K562 (cell line): ENCODE data around the gene MOCS3. TPM values are rescaled to one million over a fixed set of nuclear protein-coding genes. Genes with fewer than 3 reads are reported as not detected.
"Not testable (repeated sequence)": the region's sequence is repeated elsewhere in the genome, so short reads cannot be mapped to it uniquely, and the experiment has no call there.

ENCODE experiments used
- ATAC-seq: fragments of 200-7000 bp; cut with Tn5 transposase; 3 replicates; pipeline ENCODE4 v1.9.1; 2020; ENCODE audit warnings: moderate library complexity
- BruUV-seq: library from RNA; stranded (reverse); fragments of 400-500 nt; replicated peaks from 2 replicates; lab custom pipeline; 2021; lab: Mats Ljungman, UMichigan
- CTCF ChIA-PET: fragments of 300-600 bp; formaldehyde crosslinking; extraction: SDS; loops from one replicate; lab custom pipeline; 2021; ENCODE audit warnings: low intra/inter-chr PET ratio; lab: Yijun Ruan, JAX
- POLR2A ChIA-PET: fragments of 300-600, 350-650 bp; sonication (Branson Sonifier 250); formaldehyde crosslinking; extraction: SDS; loops from one replicate; lab custom pipeline; 2021; ENCODE audit warnings: antibody characterized with exemption, inconsistent platforms; lab: Yijun Ruan, JAX
- DNase-seq, 4 experiments: peaks; one replicate each; pipeline versions ENCODE4 v3.0.0 to v3.0.0-alpha.2; 2011 to 2018; ENCODE audit warnings: low spot score in 3 of 4, mixed read lengths in 3 of 4; ENCODE audit errors: extremely low read depth in 1 of 4
- FAIRE-seq: peaks from 2 replicates; lab custom pipeline; 2011; peaks lifted over from hg19 to GRCh38; lab: Jason Lieb, UNC
- H2AFZ ChIP-seq: 2 replicates; pipeline ENCODE4 v1.6.0; 2011; ENCODE audit warnings: low read depth, low read length, control low read depth, inconsistent platforms
- H3K27ac ChIP-seq: fragments of 200-600 bp; 3 replicates; pipeline ENCODE4 v1.8.0; 2011; ENCODE audit warnings: low read depth, mild to moderate bottlenecking, control low read depth, inconsistent platforms, low read length, moderate library complexity, mixed read lengths; ENCODE audit errors: extremely low read depth
- H3K27me3 ChIP-seq, 2 experiments: fragments of 300-600 bp in 1 of 2; 2 replicates in 1 of 2; 3 replicates in 1 of 2; pipeline versions ENCODE4 v1.6.0 to v1.8.0; 2011; ENCODE audit warnings: inconsistent platforms in 2 of 2, low read length in 2 of 2, mild to moderate bottlenecking in 1 of 2, mixed read lengths in 1 of 2, moderate library complexity in 1 of 2; ENCODE audit not compliant: control insufficient read depth in 2 of 2, insufficient read depth in 2 of 2
- H3K36me3 ChIP-seq: fragments of 300-600 bp; 3 replicates; pipeline ENCODE4 v1.8.0; 2011; ENCODE audit warnings: mild to moderate bottlenecking, low read length, inconsistent platforms; ENCODE audit not compliant: control insufficient read depth, insufficient read depth
- H3K4me1 ChIP-seq, 2 experiments: fragments of 200-600 bp in 1 of 2; replicated peaks in 1 of 2; 2 replicates in 1 of 2; 3 replicates in 1 of 2; pipeline versions ENCODE4 v1.5.1 to v1.8.0; 2011; ENCODE audit warnings: inconsistent platforms in 2 of 2, low read length in 2 of 2, mild to moderate bottlenecking in 1 of 2, mixed read lengths in 1 of 2, moderate library complexity in 1 of 2; ENCODE audit not compliant: control insufficient read depth in 2 of 2, insufficient read depth in 2 of 2
- H3K4me2 ChIP-seq: 2 replicates; pipeline ENCODE4 v1.6.1; 2011; ENCODE audit warnings: low read length, control low read depth, inconsistent platforms, mixed read lengths; ENCODE audit not compliant: insufficient read depth
- H3K4me3 ChIP-seq: fragments of 200-600 bp; sonication (generic), shearing (Covaris generic); 2 replicates; pipeline ENCODE4 v1.5.1; 2016; ENCODE audit warnings: control low read depth, inconsistent platforms
- H3K79me2 ChIP-seq: fragments of 200-600 bp; 3 replicates; pipeline ENCODE4 v1.8.0; 2011; ENCODE audit warnings: low read length, inconsistent platforms; ENCODE audit not compliant: control insufficient read depth, insufficient read depth
- H3K9ac ChIP-seq, 2 experiments: 2 replicates each; pipeline versions ENCODE4 v1.6.0 to v1.6.1; 2011; ENCODE audit warnings: low read depth in 2 of 2, low read length in 2 of 2, control low read depth in 1 of 2, inconsistent platforms in 1 of 2, mild to moderate bottlenecking in 1 of 2, mixed read lengths in 1 of 2; ENCODE audit not compliant: insufficient read depth in 1 of 2
- H3K9me1 ChIP-seq: one replicate; pipeline ENCODE4 v1.6.0; 2011; ENCODE audit warnings: inconsistent platforms, mild to moderate bottlenecking, low read length, moderate library complexity; ENCODE audit not compliant: control insufficient read depth, insufficient read depth
- H3K9me3 ChIP-seq: replicated peaks from 2 replicates; pipeline ENCODE4 v1.5.1; 2011; ENCODE audit warnings: low read depth, low read length, inconsistent platforms; ENCODE audit not compliant: control insufficient read depth, insufficient read depth
- H4K20me1 ChIP-seq: replicated peaks from 2 replicates; pipeline ENCODE4 v1.6.1; 2011; ENCODE audit warnings: low read length, inconsistent platforms, mixed read lengths; ENCODE audit not compliant: control insufficient read depth, insufficient read depth
- ARID1B ChIP-seq: fragments of 450-650 bp; IDR thresholded peaks from 2 replicates; pipeline ENCODE4 v1.6.1; 2016; ENCODE audit warnings: antibody characterized with exemption, mild to moderate bottlenecking, inconsistent platforms
- CEBPB ChIP-seq: fragments of 450-650 bp; IDR thresholded peaks from 2 replicates; pipeline ENCODE4 v1.6.1; 2016; ENCODE audit warnings: missing genetic modification characterization, missing compliant biosample characterization
- FOXJ2 ChIP-seq: fragments of 200-800 bp; sonication (Bioruptor generic); IDR thresholded peaks from 2 replicates; pipeline ENCODE4 v1.6.1; 2016; ENCODE audit warnings: missing genetic modification characterization, missing compliant biosample characterization
- ZFP1 ChIP-seq: fragments of 450-650 bp; formaldehyde crosslinking; IDR thresholded peaks from 2 replicates; pipeline ENCODE4 v1.4.0; 2020; ENCODE audit warnings: mild to moderate bottlenecking, mixed read lengths
- ZNF24 ChIP-seq: fragments of 450-650 bp; IDR thresholded peaks from 2 replicates; pipeline ENCODE4 v1.6.1; 2016
- WGBS: fragments of 100-300 bp; shearing (Covaris generic); methylation state at CpG from one replicate; pipeline ENCODE4 v1.1.6; 2016; ENCODE audit warnings: low coverage, mixed read lengths; ENCODE audit not compliant: insufficient coverage; ENCODE audit errors: missing lambda C conversion rate; 5-methylcytosine and 5-hydroxymethylcytosine counted together
- in situ Hi-C: fragments of 300-500 bp; cut with MboI; formaldehyde crosslinking; loops from 4 replicates; pipeline ENCODE4 v1.15.0; 2018; ENCODE audit warnings: inconsistent platforms, mixed read lengths
- intact Hi-C: fragments of 100-400 bp; cut with micrococcal nuclease; formaldehyde crosslinking; loops from 2 replicates; pipeline ENCODE4 v1.14.2; 2022
- polyA plus RNA-seq, 8 experiments: library from polyadenylated mRNA; depleted of rRNA in 4 of 8; stranded (reverse) in 5 of 8; unstranded in 3 of 8; fragments of >200 nt; fragmentation: Nextera tagmentation in 2 of 8; fragmentation: Illumina TruSeq in 1 of 8; extraction: Ambion mirVana in 2 of 8; extraction: Trizol in 1 of 8; gene quantifications; 2 replicates each; pipeline versions ENCODE4 v1.2.1 to v1.2.3, GENCODE V29; 2011 to 2014; ENCODE audit warnings: inconsistent platforms in 1 of 8, missing spikeins in 1 of 8
- total RNA-seq, 7 experiments: library from RNA; depleted of rRNA in 6 of 7; stranded (reverse); fragments of >200 nt in 6 of 7; fragmentation: Illumina TruSeq in 2 of 7; extraction: Trizol in 2 of 7; gene quantifications; 2 replicates each; pipeline versions ENCODE4 v1.2.1 to v1.2.3, GENCODE V29; 2011 to 2021; ENCODE audit warnings: low replicate concordance in 1 of 7
- TF ChIP-seq, protein P1 (sequence below): IDR thresholded peaks from 2 replicates; pipeline ENCODE4 v1.6.1; 2016; ENCODE audit warnings: missing genetic modification characterization, missing compliant biosample characterization

The MOCS3 gene
- total and polyA plus RNA-seq, 9 of the 15 experiments (the other 6 are each of a cell fraction or from before 2014, with no cell fraction given) = 0.70 to 6.2 (median 2.9) TPM

GRCh38 chr20:50978533-50978932 lies 19.9 kb downstream of the MOCS3 start:
- H3K9ac ChIP-seq, H3K9me3 ChIP-seq, DNase-seq, FAIRE-seq, H4K20me1 ChIP-seq, H3K4me1 ChIP-seq, H3K79me2 ChIP-seq, BruUV-seq, H3K27ac ChIP-seq, H3K4me3 ChIP-seq, H3K36me3 ChIP-seq, ATAC-seq, intact Hi-C loops, H2AFZ ChIP-seq, H3K9me1 ChIP-seq, POLR2A ChIA-PET, H3K4me2 ChIP-seq: not testable (repeated sequence)
- peaks cover 32 to 54% of the 10 kb centered on the region in 2 experiments for H3K27me3 ChIP-seq
- 0% methylated on average over 3 of the region's 4 CpGs for whole genome bisulfite sequencing
- TF ChIP-seq, protein P1, sequence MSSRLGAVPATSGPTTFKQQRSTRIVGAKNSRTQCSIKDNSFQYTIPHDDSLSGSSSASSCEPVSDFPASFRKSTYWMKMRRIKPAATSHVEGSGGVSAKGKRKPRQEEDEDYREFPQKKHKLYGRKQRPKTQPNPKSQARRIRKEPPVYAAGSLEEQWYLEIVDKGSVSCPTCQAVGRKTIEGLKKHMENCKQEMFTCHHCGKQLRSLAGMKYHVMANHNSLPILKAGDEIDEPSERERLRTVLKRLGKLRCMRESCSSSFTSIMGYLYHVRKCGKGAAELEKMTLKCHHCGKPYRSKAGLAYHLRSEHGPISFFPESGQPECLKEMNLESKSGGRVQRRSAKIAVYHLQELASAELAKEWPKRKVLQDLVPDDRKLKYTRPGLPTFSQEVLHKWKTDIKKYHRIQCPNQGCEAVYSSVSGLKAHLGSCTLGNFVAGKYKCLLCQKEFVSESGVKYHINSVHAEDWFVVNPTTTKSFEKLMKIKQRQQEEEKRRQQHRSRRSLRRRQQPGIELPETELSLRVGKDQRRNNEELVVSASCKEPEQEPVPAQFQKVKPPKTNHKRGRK (tag) = peak; percentile 74
- in situ Hi-C loops = loop anchor here (25.0 kb wide), 1 partner anchor 1109 kb away; no protein-coding TSS in a partner anchor
- CTCF ChIA-PET = interaction anchor here (0.6 kb wide), 1 partner anchor 188 kb away, joined by 8 read pairs; no protein-coding TSS in a partner anchor

DNA sequence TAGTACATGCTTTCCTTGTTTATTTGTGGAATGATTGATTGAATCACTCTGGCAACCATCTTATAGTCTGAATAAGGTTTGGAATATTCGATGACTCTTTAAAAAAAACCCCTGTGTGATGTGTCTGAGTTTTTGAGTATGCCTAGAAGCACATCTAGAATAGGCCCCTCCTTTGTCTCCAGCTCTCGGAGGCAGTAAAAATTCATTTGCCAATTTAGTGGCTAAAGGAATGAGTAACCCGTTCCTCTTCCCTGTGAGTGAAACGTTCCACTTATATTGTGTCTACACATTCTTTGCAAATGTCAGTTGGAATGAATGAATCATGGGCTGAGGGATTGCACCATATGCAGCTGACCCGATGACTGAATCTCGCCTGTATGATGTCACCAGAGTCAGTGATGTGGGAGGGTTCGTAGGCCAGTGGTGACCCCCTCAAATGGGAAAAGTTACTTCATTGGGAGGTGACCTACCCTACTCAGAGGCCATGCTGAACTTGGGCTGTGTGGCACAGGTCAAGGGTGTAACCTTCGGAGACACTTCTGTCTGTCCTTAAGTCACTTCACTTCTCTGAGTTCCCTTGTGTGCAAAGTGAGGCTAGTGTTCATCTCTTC lies 21.6 kb downstream of the MOCS3 start:
- no peak for DNase-seq
- intact Hi-C loops = loop anchor here (5.0 to 10.0 kb wide), 2 partner anchors 188 to 645 kb away; no protein-coding TSS in a partner anchor
- in situ Hi-C loops = loop anchor here (25.0 kb wide), 1 partner anchor 1107 kb away; no protein-coding TSS in a partner anchor
- TF ChIP-seq ARID1B (peak; percentile 44; the same call in 1 of the 2 replicates), FOXJ2 (tag) (no peak), ZNF24 (peak; percentile 72), ZFP1 (CRISPR knock-in tag) (no peak), CEBPB (tag) (peak; percentile 88)

More for the DNA sequence above, 21.6 kb downstream of the MOCS3 start:
- ChIA-PET CTCF (no interaction called here), POLR2A (interaction anchor here (1.1 kb wide), 1 partner anchor 366 kb away, joined by 3 read pairs; no protein-coding TSS in a partner anchor)
- H3K4me2 ChIP-seq = no peak overlapping the region
- H3K4me1 ChIP-seq = peaks cover 0 to 9% of the 10 kb centered on the region in 2 experiments; a peak in 3 of 5 replicates
- 0 out of 3 replicates have a peak, but pooled peaks have one; percentile 14 for ATAC-seq
- WGBS = 9% methylated on average over 8 of the region's 8 CpGs
- H3K9me3 ChIP-seq = no peaks in the 10 kb centered on the region
- H4K20me1 ChIP-seq = no peaks in the 10 kb centered on the region; the same call in 1 of the 2 replicates
- no peaks in the 10 kb centered on the region for H3K36me3 ChIP-seq
- H3K9me1 ChIP-seq = no peaks in the 10 kb centered on the region
- no peak for FAIRE-seq
- no peak overlapping the region for H3K4me3 ChIP-seq
- H3K27me3 ChIP-seq = peaks cover 31 to 56% of the 10 kb centered on the region in 2 experiments
- no peaks in the 10 kb centered on the region for H3K79me2 ChIP-seq
- no peak overlapping the region for H2AFZ ChIP-seq
- no TSS peak for BruUV-seq
- H3K9ac ChIP-seq = no peak overlapping the region
- H3K27ac ChIP-seq = no peak overlapping the region
